Medulla oblongata (tissue), 1 donor: ENCODE data around the gene ZDHHC22.
A peak's percentile ranks its signal among the peaks of the same experiment; 100 is the strongest.

Experiments used
- DNase-seq: peaks from one replicate; pipeline ENCODE4 v3.0.0-alpha.2; 2015; ENCODE audit errors: extremely low spot score

Gene ZDHHC22

DNA sequence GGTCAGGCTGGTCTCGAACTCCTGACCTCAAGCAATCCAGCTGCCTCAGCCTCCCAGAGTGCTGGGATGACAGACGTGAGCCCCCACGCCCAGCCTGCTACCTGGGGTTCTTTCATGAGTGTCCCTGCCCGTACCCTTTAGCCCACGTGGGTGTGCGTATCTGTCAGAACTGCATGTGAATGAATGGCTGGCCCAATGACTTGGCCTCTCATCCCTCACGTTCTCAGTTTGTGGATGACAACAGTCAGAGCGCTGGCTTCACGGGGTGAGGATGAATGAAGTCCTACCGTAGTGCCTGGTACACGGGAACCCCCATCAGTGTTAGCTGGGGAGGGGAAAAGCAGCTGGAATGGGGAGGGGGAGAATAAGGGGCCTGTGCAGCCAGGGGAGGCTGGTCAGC is 16.1 kb upstream of the ZDHHC22 start:
- DNase-seq, result peak; percentile 13

DNA sequence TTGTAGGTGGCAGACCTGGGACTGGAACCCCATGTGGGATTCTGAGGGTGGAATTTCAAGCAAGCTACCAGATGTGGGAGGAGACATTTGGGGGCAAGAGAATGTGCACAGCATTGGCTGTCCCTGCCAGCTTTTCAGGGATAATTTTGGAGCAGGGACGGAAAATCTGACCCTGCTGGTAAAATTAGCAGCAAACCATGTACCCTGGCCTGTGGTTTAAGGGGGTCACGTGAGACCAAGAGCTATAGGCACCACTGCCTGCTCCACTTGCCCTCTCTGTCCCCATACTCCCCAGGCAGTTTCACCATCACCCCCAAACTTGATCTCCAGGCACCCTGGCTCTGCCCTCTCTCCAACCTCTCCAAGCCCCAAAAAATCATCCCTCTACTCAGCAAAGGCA is 13.5 kb upstream of the ZDHHC22 start:
- no peak for DNase-seq

DNA sequence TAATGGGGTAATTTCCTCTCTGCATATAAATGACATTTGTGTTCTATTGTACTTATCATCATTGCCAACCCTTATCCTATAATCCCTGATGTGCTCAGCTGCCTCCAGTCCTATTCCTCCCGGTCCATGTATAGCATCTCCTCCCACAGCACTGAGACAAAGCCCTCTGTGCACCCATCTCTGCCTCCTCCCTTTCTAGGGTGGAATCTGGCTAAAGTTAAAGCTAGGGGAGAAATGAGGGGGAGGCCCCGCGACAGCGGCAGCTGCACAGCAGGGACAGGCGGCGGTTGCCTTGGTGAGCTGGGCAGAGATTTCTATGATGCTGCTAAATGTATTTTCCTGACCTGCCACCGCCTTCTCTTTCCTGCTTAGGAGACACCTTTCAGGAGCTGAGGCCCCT is 12.8 kb upstream of the ZDHHC22 start:
- DNase-seq, result no peak

DNA sequence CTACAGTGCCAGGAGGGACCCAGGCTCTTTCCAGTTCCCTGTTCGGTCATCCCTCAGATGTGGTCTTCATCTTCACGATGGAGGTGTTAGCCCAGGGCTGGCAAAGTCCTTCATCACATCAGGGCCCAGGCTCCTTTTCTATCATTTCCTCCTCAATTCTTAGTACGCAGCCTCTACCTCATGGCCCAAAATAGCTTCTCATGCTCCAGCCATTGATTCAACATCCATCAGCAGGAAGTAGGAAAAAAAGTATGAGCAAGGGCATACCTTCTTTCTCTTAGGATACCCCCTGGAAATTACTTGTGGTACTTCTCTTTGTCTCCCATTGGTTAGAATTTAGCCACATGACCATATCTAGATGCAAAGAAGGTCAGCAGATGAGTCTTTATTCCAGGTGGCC is 12.2 kb upstream of the ZDHHC22 start:
- no peak for DNase-seq

DNA sequence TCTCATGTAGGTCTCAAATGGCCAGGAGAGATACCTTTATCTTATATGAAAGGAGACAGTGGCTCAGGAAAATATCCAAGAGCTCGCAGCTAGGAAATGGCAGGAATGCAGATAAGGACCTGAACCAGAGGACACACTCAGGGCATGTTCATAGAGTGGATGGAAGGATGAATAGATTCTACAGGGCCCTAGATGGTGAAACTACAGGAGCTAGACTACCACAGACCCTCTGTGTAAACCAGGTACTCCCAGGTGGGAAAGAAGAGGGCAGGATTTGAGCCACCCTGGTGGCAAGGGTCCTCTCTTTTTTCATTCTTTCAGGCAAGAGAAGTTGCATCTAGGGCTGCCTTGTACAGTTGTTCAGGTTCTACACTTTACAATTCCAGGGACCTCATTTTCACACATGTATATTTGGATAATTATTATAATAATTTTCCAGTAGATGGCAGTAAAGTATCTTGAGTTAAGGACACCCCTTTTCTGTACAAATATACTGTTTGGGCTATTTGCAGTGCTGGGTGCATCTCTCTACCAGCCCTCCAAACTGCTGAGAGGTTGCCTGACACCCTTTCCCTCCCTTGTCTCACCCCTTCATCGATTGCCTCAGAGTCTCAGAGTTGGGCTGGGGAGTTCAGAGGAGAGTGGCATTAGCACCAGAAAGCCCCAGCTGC is 10.5 kb upstream of the ZDHHC22 start:
- DNase-seq, result peak; percentile 8

DNA sequence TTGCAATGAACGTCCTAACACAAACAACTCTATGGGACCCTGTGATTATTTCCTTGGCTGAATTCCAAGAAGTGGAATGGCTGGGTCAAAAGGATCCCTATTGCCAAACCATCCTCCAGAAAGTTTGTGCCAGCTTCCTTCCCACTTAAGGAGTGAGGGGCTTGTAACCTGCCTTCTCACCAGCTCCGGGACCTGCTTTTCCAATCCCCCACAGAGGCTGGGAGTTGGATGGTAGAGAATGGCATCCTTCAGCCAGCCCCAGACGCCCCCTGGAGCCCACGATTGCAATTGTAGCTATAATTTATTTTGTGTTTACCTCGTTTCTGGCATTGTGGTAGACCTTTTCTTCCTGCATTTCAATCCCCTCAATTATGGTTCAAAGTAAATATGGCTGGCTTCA is 9.7 kb upstream of the ZDHHC22 start:
- peak; percentile 20 for DNase-seq

DNA sequence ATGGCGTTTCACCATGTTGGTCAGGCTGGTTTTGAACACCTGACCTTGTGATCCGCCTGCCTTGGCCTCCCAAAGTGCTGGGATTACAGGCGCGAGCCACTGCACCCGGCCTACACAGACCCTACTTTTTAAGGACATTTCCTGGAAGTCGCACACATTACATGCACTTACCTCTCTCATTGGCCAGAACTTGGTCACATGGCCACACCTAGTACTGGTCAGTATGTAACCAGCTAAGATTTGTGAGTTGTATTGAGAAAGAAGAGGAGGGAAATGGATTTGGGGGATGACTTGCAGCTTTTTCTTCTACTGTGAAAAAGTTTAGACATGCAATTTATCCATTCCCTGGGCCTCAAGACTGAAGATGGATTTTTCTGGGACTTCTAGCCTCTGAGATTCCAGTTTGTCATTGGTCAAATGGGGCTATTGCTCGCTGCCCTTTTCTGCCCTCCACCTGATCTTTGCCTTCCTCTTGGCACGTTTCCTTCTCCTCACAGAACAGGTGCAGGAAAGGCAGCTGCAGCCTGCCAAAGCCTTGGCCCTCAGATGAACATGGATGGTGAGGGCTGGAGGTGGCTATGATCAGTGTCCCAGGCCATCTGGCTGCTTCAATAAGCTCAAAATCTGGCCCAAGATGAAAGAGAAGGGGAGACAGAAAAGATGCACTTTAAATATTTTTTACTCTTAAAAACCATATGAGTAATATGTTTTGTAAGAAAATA is 7.1 kb upstream of the ZDHHC22 start:
- no peak for DNase-seq

DNA sequence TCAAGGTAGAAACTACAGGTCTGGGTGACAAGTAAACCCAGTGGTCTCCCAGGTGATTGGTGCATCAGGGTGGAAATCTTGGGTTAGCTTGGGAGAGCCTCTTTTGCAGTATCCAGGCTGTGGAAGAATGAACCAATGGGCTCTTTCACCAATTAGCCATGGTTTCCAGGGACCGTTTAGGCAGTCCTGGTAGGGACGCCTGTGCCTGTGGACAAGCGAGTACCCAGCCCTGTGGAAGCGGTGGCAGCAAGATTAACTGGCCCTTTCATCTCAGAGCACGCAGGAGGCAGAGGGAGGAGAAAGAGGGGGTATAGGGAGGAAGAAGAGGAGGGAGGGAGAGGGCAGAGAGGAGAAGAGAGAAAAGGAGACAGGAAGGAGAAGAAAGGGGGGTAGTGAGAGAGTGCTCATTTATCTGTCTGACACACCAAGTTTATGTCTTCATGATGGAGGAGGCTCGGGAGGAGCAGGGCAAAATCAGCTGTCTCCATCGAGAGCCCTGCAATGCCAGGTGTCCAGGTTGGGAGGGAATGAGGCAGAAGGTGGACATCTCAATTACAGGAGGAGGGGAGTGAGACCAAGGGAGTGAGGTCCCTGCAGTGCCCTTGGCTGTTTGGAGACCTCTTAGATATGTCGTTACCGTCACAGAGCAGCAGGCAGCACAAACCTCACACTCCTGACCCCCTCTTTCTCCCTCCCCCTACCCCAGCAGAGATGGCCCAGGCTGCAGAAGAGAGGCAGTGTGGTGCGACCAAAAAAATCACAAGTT is 4.6 kb upstream of the ZDHHC22 start:
- DNase-seq, result no peak

DNA sequence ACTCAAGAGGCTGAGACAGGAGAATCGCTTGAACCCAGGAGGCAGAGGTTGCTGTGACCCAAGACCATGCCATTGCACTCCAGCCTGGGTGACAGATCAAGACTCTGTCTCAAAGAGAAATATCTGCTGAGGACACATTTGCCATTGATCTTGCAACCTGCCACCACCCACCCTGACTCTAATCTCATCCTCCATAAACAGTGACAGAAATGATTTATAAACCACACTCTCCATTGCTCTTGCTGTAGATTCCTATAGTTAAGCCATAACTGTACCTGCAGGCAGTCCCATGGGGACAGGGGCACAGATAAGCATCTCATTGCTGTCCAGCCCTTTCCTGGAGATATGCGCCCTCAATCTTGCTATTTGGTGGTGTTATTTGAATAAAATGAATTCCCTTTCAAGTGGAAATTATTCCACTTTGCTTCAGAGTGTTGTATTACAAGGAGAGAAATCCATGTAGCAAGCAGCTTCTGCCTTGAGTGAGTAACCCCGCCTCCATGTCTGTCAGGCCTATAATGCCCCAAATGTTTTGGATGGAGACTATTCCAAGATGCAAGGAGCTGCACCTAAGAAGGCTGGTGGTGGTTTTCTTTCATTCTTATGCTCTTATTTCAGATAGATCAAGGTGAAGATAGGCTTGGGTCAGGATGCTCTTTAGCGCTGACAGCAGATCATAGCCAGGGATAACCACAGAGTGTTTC is 3.0 kb upstream of the ZDHHC22 start:
- no peak for DNase-seq

DNA sequence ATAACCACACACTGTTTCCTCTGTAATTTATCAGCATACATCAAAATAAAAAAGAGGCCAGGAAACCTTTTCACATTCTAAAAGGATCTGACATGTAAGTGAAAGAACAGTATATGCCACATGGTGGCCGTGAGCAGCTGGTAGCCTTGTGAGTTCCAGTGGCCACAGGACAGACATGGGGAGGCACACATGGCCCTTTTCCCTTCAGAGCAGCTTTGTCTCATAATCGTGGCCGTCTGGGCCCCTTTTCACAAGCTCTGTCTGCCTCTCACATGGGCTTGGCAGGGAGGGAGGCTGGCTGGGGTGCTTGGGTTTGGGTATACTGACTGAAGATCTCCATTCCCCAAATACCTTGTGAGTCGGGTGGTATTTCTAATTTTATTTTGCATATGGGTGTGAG is 1.5 kb upstream of the ZDHHC22 start:
- DNase-seq, result peak; percentile 22

DNA sequence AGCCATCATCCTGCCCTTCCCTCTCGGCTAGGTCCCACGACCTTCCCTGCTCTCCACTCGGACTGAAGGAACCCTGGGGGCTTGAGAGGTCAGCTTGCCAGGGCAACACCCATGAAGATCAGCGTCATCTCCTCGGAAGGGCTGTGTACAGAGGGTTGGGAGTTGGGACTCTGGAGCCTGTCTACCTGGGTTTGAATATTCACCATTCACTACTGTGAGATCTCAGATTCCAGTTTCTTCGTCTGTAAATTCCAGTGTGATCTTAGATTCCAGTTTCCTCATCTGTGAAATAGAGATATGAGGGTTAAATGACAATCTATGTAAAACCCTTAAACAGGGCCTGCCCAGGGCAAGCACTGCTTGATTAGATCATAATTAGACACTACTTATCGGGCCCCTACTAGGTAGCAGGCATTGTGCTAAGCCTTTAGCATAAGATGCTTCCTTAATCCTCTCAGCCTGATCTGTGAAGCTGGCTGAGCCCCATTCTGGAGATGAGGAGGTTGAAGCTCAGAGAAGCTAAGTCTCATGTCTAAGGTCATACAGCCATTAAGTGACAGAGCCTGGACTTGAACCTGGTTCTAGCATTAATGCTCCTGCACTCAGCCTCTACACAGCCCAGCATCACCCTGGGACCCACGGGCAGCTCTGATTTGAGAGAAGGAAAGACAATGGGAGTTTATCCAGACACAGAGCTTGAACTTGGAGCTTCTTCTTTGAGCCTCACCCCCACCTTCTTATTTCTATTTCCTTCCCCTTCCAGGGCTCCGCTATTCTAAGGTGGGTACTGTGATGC is 612 bp upstream of the ZDHHC22 start:
- DNase-seq, result no peak

DNA sequence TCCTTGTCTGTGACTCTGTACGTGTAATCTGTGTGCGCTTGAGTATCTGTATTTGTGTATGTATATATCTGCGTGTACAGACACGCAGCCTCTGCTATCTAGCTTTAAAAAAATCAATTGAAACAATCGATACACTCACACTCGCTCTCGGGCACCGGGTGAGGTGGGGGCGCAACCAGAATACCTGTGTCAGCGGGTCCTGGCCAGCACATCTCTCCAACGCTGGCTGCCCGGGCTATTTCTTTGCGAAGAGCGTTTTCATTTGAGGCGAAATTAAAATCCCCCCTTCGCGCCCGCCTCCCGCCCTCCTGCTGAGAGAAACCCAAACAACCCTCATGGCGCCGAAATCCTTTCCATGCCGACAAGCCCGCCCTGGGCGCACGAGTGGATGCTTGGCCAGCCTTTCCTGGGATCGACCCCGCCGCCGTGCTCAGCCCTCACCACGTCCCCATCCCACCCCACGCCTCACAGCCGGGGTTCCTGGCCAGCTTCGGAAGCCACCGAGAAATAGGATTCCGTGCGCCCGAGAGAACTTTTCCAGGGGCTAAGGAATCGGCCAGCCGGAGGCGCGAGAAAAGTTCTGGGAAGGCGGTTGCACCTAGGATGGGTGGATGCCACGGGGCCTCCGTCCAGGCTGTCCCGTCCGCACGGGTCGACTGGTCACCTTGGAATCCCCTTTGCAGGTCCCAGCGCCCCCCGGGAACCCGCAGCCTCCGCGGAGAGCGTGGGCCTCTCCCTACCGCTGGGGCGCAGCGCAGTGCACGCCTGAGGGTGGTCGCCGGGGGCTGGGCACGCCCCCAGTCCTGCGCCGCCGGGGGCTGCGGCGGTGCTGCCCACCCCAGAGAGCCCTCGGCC is 1.0 kb downstream of the ZDHHC22 start:
- no peak for DNase-seq

DNA sequence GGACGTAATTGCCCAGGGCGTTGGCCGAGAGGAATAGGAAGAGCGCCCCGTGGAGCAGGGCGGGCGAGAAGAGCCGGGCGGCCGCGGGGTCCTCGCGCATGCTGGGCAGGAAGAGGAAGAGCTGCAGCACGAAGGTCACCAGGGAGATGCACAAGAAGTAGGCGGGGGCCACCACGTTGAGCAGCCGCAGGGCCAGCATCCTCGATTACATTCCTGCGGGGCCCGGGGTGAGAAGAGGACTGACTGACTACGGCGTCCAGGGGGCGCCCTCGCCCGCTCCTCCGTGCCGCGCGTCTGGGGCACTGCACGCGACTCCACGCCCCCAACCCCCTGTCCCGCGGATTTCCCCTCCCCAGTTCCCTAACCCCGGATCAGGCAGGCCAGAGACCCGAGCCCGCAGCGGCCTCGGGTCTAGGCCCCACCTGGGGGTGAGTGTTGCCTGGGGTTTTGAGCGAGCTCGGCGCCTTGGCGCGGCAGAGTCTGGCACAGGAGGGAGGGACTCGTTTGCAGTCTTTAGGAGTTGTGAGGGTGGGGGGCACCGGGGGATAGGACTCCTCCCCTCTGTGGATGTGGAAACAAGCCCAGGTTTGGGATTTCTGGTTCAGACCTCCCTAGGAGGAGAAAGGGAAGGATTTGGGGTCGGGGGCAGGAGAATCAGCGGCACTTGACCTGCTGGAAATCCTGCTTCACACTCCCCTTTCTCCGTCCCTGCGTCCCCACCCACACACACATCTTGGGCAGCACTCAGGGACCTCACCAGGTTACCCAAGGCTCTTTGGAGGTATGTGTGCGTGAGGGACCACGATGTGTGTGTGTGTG is 1.8 kb downstream of the ZDHHC22 start:
- DNase-seq, result no peak

DNA sequence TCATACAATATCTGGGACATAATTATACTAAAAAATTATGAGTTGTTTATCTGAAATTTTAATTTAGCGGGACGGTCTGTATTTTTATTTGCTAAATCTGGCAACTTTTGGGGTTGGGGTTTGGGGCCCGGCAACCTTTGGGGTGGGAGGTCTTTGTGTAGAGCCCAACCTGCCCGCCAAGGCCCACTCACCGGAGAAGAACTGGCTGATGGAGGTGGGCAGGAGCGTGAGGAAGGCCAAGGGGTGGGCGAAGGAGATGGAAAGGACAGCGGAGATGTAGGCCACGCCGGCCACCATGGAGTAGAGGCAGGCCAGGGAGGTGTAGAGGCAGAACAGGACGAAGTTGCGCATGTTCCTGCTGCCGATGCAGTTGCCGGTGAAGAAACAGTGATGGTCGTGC is 2.6 kb downstream of the ZDHHC22 start:
- no peak for DNase-seq

DNA sequence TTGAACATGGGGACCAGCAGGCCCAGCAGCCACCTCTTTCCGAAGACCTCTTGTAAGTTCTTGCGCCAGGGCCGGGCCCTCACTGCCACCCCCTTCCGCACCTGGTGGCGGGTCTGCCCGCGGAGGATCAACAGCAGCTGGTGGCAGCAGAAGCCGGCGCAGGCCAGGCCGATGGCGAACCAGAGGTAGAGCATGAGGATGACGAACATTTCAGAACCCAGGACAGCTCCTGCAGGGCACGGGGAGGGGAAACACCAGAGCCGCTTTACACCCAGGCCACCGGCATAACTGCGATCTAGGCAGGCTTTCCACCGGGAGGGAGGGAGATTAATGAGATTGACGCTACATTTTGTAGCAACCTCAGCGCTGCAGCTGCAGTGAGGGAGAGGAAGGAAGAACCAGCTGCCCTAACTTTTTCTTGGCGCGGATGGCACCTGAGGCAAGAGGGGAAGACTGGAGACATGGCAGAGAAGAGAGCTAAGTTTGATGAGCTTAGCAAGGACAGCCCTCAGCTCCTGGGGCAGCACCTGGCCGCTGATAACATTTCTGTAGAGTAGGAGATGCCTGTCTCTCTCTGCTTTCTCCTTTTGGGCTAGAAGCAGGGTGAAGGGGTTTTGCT is 7.8 kb downstream of the ZDHHC22 start:
- DNase-seq, result no peak

DNA sequence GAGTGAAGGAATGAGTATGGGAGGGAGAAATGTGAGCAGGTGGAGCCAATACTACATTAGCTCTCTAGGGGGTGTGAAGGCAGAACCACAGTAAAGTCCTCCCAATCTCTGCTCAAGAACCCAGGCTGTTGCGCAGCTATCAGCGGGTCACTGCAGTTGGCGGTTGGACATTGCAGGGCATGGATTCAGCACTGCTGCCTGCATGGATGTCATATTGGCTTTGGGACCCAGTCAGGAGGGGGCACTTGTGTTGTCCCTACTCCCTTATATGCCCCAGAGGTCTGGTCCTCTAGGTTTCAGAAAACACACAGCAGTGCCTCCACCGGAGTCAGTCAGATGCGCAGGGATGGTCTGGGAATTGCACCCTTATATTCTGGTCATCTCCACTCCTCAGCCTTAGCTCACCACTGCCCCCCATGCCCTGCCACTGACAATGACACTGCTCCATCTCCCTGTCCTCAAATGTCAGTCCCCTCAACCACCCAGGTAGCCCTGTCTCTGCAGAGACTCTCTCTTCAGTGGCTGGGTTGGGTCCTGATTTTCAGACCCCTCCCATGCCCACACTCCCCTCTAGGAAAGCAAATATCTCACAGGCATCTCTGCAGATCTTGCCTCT is 9.6 kb downstream of the ZDHHC22 start:
- no peak for DNase-seq

DNA sequence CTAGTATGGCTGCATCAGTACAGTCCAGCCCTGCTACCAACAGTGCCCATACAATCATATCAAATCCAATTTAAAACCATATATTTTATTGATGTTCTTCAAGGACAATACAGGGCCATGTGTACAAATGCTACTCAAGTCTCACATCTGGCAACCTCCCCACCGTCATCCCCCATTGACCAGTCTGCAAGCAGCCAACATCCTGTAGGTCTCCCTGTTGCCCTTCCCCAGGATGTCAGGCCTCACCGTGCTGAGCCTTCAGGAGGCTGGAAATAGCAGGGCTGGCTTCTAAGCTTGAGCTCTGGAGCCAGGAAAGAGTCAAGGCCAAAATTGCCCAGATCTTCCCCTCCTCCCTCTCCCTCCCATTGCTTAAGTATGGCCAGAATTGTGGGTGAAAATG is 10.4 kb downstream of the ZDHHC22 start:
- DNase-seq, result no peak

DNA sequence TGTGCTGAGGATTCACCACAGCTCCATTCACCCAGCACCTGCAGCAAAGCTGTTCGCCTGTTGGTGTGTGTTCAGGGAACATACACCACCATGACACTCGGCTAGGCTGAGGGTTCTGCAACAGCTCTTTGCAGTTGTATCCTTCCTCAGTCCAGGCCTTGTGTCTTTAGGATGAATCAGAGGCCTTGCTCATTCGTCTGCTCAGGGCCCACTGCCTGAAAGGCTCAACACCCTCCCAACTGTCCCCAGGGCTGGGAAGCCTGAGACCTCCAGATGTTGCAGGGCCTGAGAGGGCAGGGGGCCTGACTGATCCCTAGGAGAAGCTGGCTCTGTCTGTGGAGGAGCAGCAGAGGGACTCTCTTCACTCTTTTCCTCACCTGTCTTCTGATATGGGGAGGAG is 11.2 kb downstream of the ZDHHC22 start:
- DNase-seq, result no peak

DNA sequence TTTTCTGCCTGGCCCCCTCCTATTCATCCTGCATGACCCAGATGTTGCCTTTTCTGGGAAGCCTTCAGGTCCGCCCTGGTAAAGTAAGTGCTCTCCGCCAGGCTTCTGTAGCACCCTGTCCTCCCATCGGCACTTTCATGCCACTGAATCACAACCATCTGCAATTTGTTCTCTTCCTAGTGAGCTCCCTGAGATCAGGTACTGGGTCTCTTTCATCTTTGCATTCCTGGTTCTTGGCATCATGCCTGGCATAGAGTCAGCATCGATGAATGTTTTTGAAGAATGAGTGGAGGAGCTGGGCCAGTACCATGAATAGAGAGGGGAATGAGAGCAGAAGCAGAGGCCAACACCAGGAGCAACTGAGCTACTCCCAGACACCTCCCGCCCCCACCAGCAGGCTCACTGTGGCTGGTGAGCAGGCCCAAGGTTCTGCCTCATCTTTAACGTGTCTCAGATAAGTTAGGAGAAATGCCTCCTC is 13.1 kb downstream of the ZDHHC22 start:
- DNase-seq, result no peak
